GM12801 (cell line): ENCODE data around the gene BTBD1.

Experiments
- TF ChIP-seq, protein P1 (sequence below): IDR thresholded peaks from one replicate; pipeline ENCODE4 v1.5.1; 2011; ENCODE audit warnings: control low read depth; ENCODE audit not compliant: insufficient read length; ENCODE audit errors: extremely low read depth

BTBD1 gene

GRCh38 chr15:83036253-83036652 is 30.8 kb downstream of the BTBD1 start:
- TF ChIP-seq, protein P1, sequence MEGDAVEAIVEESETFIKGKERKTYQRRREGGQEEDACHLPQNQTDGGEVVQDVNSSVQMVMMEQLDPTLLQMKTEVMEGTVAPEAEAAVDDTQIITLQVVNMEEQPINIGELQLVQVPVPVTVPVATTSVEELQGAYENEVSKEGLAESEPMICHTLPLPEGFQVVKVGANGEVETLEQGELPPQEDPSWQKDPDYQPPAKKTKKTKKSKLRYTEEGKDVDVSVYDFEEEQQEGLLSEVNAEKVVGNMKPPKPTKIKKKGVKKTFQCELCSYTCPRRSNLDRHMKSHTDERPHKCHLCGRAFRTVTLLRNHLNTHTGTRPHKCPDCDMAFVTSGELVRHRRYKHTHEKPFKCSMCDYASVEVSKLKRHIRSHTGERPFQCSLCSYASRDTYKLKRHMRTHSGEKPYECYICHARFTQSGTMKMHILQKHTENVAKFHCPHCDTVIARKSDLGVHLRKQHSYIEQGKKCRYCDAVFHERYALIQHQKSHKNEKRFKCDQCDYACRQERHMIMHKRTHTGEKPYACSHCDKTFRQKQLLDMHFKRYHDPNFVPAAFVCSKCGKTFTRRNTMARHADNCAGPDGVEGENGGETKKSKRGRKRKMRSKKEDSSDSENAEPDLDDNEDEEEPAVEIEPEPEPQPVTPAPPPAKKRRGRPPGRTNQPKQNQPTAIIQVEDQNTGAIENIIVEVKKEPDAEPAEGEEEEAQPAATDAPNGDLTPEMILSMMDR = no peak

GRCh38 chr15:83030021-83030420 is 37.0 kb downstream of the BTBD1 start:
- TF ChIP-seq, protein P1 = no peak

- TF ChIP-seq, protein P1 = no peak
Observed at GRCh38 chr15:83018436-83018835, 48.6 kb downstream of the BTBD1 start.

- TF ChIP-seq, protein P1 = no peak
Observed at GRCh38 chr15:83016906-83017305, 50.1 kb downstream of the BTBD1 start.

DNA sequence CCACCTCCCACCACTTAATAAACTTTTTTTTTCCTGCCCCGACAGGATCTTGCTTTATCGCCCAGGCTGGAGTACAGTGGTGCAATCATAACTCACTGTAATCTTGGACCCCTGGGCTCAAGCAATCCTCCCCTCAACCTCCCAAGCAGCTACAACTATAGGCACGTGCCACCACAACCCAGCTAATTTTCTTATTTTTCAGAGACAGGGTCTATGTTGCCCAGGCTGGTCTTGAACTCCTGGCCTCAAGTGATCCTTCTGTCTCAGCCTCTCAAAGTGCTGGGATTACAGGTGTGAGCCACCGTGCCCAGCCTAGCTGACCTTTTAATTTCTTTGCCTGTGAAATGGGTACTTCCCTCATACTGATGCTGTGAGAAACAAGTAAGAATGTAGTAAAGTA is 51.7 kb downstream of the BTBD1 start:
- TF ChIP-seq, protein P1 = no peak

DNA sequence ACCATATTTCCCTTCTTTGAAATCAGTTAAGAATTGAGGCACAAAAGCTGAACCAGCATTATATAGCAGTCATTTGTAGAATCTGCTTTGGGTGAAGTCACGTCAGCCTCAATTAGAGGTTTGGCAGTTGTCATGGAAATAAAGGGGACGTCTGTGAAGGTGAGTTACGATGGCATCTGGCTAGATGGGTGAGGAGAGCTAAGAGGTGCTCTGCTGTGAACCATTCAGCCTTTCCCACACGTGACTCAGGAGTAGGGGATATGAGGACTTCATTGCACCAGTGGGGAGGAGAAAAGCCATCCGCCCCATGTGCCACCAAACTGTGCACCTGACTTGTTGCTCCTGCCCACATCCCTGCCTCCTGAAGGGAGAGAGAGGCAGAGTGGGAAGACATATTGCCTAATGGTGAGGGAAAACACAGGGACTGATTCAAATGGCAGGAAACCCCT is 52.8 kb downstream of the BTBD1 start:
- TF ChIP-seq, protein P1 = no peak

DNA sequence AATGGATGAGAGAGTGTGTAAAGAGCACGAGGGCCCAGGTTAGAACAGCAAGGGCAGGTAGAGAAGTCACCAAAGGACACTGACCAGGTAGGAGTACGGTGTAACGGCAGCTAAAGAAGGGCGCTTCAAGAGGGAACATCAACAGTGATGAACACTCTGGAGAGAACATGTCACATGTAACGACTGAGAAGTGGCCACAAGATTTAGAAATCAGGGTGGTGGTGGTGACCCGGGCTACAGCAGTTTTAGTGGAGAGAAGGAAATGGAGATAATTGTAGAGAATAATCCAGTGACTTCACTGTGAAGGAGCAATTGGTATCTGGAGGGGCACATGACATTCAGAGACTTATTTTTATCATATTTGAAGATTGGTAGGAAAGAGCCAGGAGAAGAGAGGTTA is 54.4 kb downstream of the BTBD1 start:
- TF ChIP-seq, protein P1 = no peak

DNA sequence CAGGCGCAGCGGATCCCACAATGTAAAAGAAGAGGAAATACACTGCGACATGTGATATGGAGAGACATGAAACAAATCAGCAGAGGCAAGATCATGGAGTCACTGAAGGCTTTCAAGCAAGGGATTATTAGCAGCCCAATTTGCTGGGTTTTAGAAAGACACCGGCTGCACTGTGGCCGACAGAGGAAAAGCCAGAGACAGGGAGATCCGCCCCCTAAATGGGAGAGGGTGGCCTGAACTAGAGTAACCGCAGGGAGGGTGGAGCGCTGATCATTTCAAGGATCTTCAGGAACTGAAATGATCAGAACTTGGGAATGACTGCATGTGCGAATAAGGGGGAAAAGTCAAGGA is 55.0 kb downstream of the BTBD1 start:
- TF ChIP-seq, protein P1 = no peak
